K562 (cell line): ENCODE data around the gene OARD1. TPM values are rescaled to one million over a fixed set of nuclear protein-coding genes. Genes with fewer than 3 reads are reported as not detected.

Experiments
- CSDE1 ChIP-seq, 2 experiments: fragments of 450-650 bp; IDR thresholded peaks; 2 replicates each; pipeline ENCODE4 v1.6.1; 2016; ENCODE audit warnings: mild to moderate bottlenecking in 1 of 2
- KLF10 ChIP-seq: fragments of 250-450 bp; sonication (Bioruptor Pico); IDR thresholded peaks from 2 replicates; pipeline ENCODE4 v1.6.1; 2021; ENCODE audit warnings: matching md5 sums
- KLF13 ChIP-seq: fragments of 450-650 bp; IDR thresholded peaks from 2 replicates; pipeline ENCODE4 v1.6.1; 2016; ENCODE audit warnings: missing genetic modification characterization, low read depth, mild to moderate bottlenecking, missing compliant biosample characterization, moderate library complexity, borderline replicate concordance
- MBD2 ChIP-seq: sonication (generic); IDR thresholded peaks from 2 replicates; pipeline ENCODE4 v1.6.1; 2016; ENCODE audit warnings: low read depth, borderline replicate concordance
- MYC ChIP-seq, 2 experiments: fragments of 250-450 bp in 1 of 2; sonication (Bioruptor Pico) in 1 of 2; IDR thresholded peaks; 2 replicates each; pipeline versions ENCODE4 v1.5.1 to v1.6.1; 2012 to 2021; ENCODE audit warnings: low read depth in 2 of 2, borderline replicate concordance in 1 of 2, improper control_type of control experiment in 1 of 2, low read length in 1 of 2, mild to moderate bottlenecking in 1 of 2, moderate library complexity in 1 of 2
- ZNF445 ChIP-seq: fragments of 250-450 bp; sonication (Bioruptor Pico); IDR thresholded peaks from 2 replicates; pipeline ENCODE4 v1.4.0; 2020; ENCODE audit warnings: low read depth, mild to moderate bottlenecking, moderate library complexity
- polyA plus RNA-seq, 8 experiments: library from polyadenylated mRNA; depleted of rRNA in 4 of 8; stranded (reverse) in 5 of 8; unstranded in 3 of 8; fragments of >200 nt; fragmentation: Nextera tagmentation in 2 of 8; fragmentation: Illumina TruSeq in 1 of 8; extraction: Ambion mirVana in 2 of 8; extraction: Trizol in 1 of 8; gene quantifications; 2 replicates each; pipeline versions ENCODE4 v1.2.1 to v1.2.3, GENCODE V29; 2011 to 2014; ENCODE audit warnings: inconsistent platforms in 1 of 8, missing spikeins in 1 of 8
- total RNA-seq, 7 experiments: library from RNA; depleted of rRNA in 6 of 7; stranded (reverse); fragments of >200 nt in 6 of 7; fragmentation: Illumina TruSeq in 2 of 7; extraction: Trizol in 2 of 7; gene quantifications; 2 replicates each; pipeline versions ENCODE4 v1.2.1 to v1.2.3, GENCODE V29; 2011 to 2021; ENCODE audit warnings: low replicate concordance in 1 of 7
- TF ChIP-seq, protein P1 (sequence below): IDR thresholded peaks from 2 replicates; pipeline ENCODE4 v1.6.1; 2016; ENCODE audit warnings: missing genetic modification characterization, missing compliant biosample characterization
- TF ChIP-seq, protein P2 (sequence below): sonication (generic); formaldehyde crosslinking; IDR thresholded peaks from 2 replicates; pipeline ENCODE4 v1.8.0; 2022; ENCODE audit warnings: missing genetic modification reagents, mild to moderate bottlenecking, moderate library complexity, borderline replicate concordance
- TF ChIP-seq, protein P3 (sequence below): fragments of 250-450 bp; sonication (Bioruptor Pico); IDR thresholded peaks from 2 replicates; pipeline ENCODE4 v1.5.1; 2021; ENCODE audit warnings: mild to moderate bottlenecking

OARD1 gene
- total and polyA plus RNA-seq, 9 of the 15 experiments (the other 6 are each of a cell fraction or from before 2014, with no cell fraction given), result 43.4 to 88.3 (median 61.1) TPM

DNA sequence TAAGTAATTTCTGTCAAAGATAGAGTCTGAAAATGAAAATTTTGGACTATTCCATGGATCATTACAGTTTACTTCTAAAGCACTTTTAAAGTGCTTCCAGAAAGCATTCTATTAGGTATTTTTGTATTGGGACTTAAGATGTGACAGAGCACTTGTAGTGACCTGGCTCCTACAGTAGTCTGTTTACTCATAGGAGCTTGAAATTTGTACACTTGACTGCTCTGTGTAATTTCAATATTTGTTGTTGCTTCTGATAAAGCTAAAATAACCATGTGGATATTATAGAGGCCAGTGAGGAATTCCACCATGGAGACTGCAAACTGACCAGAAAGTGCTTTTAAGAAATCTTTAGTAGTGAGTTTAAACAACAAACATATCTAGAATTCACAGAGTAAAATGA, 10.9 kb upstream of the OARD1 start (continued):
- TF ChIP-seq MYC (IDR thresholded peaks at IDR 0.05; ENCODE audit: low read depth, low read length) (no peak), MYC (CRISPR knock-in tag; IDR thresholded peaks at IDR 0.05; ENCODE audit: borderline replicate concordance, low read depth) (no peak), KLF10 (CRISPR knock-in tag) (no peak), CSDE1 (IDR thresholded peaks at IDR 0.05) (no peak), ZNF445 (CRISPR knock-in tag) (no peak), MBD2 (no peak), KLF13 (tag) (no peak)
- TF ChIP-seq, protein P1, sequence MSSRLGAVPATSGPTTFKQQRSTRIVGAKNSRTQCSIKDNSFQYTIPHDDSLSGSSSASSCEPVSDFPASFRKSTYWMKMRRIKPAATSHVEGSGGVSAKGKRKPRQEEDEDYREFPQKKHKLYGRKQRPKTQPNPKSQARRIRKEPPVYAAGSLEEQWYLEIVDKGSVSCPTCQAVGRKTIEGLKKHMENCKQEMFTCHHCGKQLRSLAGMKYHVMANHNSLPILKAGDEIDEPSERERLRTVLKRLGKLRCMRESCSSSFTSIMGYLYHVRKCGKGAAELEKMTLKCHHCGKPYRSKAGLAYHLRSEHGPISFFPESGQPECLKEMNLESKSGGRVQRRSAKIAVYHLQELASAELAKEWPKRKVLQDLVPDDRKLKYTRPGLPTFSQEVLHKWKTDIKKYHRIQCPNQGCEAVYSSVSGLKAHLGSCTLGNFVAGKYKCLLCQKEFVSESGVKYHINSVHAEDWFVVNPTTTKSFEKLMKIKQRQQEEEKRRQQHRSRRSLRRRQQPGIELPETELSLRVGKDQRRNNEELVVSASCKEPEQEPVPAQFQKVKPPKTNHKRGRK (tag), result no peak
- TF ChIP-seq, protein P2, sequence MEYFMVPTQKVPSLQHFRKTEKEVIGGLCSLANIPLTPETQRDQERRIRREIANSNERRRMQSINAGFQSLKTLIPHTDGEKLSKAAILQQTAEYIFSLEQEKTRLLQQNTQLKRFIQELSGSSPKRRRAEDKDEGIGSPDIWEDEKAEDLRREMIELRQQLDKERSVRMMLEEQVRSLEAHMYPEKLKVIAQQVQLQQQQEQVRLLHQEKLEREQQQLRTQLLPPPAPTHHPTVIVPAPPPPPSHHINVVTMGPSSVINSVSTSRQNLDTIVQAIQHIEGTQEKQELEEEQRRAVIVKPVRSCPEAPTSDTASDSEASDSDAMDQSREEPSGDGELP, result no peak
- TF ChIP-seq, protein P3, sequence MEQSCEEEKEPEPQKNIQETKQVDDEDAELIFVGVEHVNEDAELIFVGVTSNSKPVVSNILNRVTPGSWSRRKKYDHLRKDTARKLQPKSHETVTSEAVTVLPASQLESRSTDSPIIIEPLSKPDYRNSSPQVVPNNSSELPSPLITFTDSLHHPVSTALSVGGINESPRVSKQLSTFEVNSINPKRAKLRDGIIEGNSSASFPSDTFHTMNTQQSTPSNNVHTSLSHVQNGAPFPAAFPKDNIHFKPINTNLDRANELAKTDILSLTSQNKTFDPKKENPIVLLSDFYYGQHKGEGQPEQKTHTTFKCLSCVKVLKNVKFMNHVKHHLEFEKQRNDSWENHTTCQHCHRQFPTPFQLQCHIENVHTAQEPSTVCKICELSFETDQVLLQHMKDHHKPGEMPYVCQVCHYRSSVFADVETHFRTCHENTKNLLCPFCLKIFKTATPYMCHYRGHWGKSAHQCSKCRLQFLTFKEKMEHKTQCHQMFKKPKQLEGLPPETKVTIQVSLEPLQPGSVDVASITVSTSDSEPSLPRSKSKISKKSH, result no peak
